HCT116 (cell line): ENCODE data around the gene AKAP11. TPM values are rescaled to one million over a fixed set of nuclear protein-coding genes. Genes with fewer than 3 reads are reported as not detected.
A peak's percentile ranks its signal among the peaks of the same experiment; 100 is the strongest.

Experiments
- ATAC-seq: fragments of 200-7000 bp; cut with Tn5 transposase; 2 replicates; pipeline ENCODE4 v1.9.1; 2020; ENCODE audit warnings: mild to moderate bottlenecking, moderate library complexity
- BruUV-seq: library from RNA; stranded (reverse); fragments of 400-500 nt; replicated peaks from 2 replicates; lab custom pipeline; 2021; lab: Mats Ljungman, UMichigan
- CTCF ChIA-PET: fragments of 300-600 bp; sonication (Branson Sonifier 250); formaldehyde crosslinking; loops from one replicate; lab custom pipeline; 2021; ENCODE audit warnings: antibody characterized with exemption; lab: Charles Lee
- POLR2A ChIA-PET: fragments of 300-600, 350-600 bp; sonication (Branson Sonifier 250); formaldehyde crosslinking; loops from one replicate; lab custom pipeline; 2021; ENCODE audit warnings: antibody characterized with exemption; lab: Charles Lee
- RAD21 ChIA-PET, 2 experiments: fragments of 300-600 bp; sonication (Branson Sonifier 250); formaldehyde crosslinking; loops; one replicate each; lab custom pipeline; 2023; ENCODE audit warnings: low total read pairs in 2 of 2; ENCODE audit not compliant: uncharacterized antibody in 2 of 2, unreplicated experiment in 2 of 2, low non-redundant PET in 1 of 2; lab: Charles Lee
- DNase-seq: peaks from one replicate; pipeline ENCODE4 v3.0.0-alpha.2; 2010; ENCODE audit warnings: low read depth, low spot score
- H2AFZ ChIP-seq: fragments of 200-600 bp; shearing (Covaris generic), sonication (generic); 2 replicates; pipeline ENCODE4 v1.6.1; 2017; ENCODE audit warnings: low read depth, mixed run types, mixed read lengths, antibody characterized with exemption, low read length; ENCODE audit not compliant: poor library complexity, severe bottlenecking
- H3K27ac ChIP-seq: 2 replicates; pipeline ENCODE4 v1.5.1; 2012; ENCODE audit warnings: low read depth, low read length
- H3K27me3 ChIP-seq: fragments of 200-600 bp; sonication (generic); 2 replicates; pipeline ENCODE4 v1.6.1; 2016; ENCODE audit warnings: mixed run types, low read length, mixed read lengths; ENCODE audit not compliant: insufficient read depth
- H3K36me3 ChIP-seq, 2 experiments: fragments of 200-500 bp in 1 of 2; fragments of 200-600 bp in 1 of 2; sonication (Bioruptor generic) in 1 of 2; sonication (generic) in 1 of 2; 2 replicates each; pipeline versions ENCODE4 v1.5.1 to v1.6.1; 2014 to 2016; ENCODE audit warnings: low read length in 2 of 2, inconsistent platforms in 1 of 2, mixed read lengths in 1 of 2, mixed run types in 1 of 2; ENCODE audit not compliant: insufficient read depth in 2 of 2, control insufficient read depth in 1 of 2
- H3K4me1 ChIP-seq, 2 experiments: fragments of 200-600 bp in 1 of 2; sonication (generic) in 1 of 2; 2 replicates each; pipeline versions ENCODE4 v1.5.1 to v1.6.1; 2012 to 2017; ENCODE audit warnings: low read length in 2 of 2, inconsistent platforms in 1 of 2, mild to moderate bottlenecking in 1 of 2, mixed read lengths in 1 of 2, mixed run types in 1 of 2, moderate library complexity in 1 of 2; ENCODE audit not compliant: insufficient read depth in 2 of 2, control insufficient read depth in 1 of 2
- H3K4me2 ChIP-seq: fragments of 200-600 bp; sonication (generic); 2 replicates; pipeline ENCODE4 v1.6.1; 2017; ENCODE audit warnings: mixed run types, low read length, mixed read lengths
- H3K4me3 ChIP-seq, 2 experiments: fragments of 200-600 bp in 1 of 2; sonication (generic) in 1 of 2; replicated peaks in 1 of 2; 2 replicates each; pipeline ENCODE4 v1.5.1; 2011 to 2016; ENCODE audit warnings: low read length in 2 of 2, control low read depth in 1 of 2, low read depth in 1 of 2, mild to moderate bottlenecking in 1 of 2, mixed read lengths in 1 of 2, mixed run types in 1 of 2
- H3K79me2 ChIP-seq: fragments of 200-600 bp; sonication (generic); 2 replicates; pipeline ENCODE4 v1.6.1; 2017; ENCODE audit warnings: mild to moderate bottlenecking, mixed run types, low read length, moderate library complexity, mixed read lengths; ENCODE audit not compliant: insufficient read depth
- H3K9ac ChIP-seq: fragments of 200-600 bp; sonication (generic); 2 replicates; pipeline ENCODE4 v1.6.1; 2016; ENCODE audit warnings: low read length, mixed read lengths
- H3K9me2 ChIP-seq: fragments of 200-600 bp; sonication (generic), shearing (Covaris generic); 2 replicates; pipeline ENCODE4 v1.6.1; 2017; ENCODE audit warnings: mixed run types, mild to moderate bottlenecking, moderate library complexity; ENCODE audit not compliant: insufficient read depth
- H3K9me3 ChIP-seq, 2 experiments: fragments of 200-500 bp in 1 of 2; fragments of 200-600 bp in 1 of 2; sonication (Bioruptor generic) in 1 of 2; sonication (generic) in 1 of 2; 2 replicates each; pipeline ENCODE4 v1.6.1; 2014 to 2017; ENCODE audit warnings: low read length in 2 of 2, mixed read lengths in 2 of 2, inconsistent platforms in 1 of 2, low read depth in 1 of 2, mild to moderate bottlenecking in 1 of 2, mixed run types in 1 of 2, moderate library complexity in 1 of 2; ENCODE audit not compliant: control insufficient read depth in 1 of 2, insufficient read depth in 1 of 2
- H4K20me1 ChIP-seq: fragments of 200-600 bp; sonication (generic), shearing (Covaris generic); 2 replicates; pipeline ENCODE4 v1.6.1; 2017; ENCODE audit warnings: mixed run types, mild to moderate bottlenecking, moderate library complexity; ENCODE audit not compliant: insufficient read depth
- CEBPB ChIP-seq: IDR thresholded peaks from 2 replicates; pipeline ENCODE4 v1.6.1; 2012; ENCODE audit warnings: low read depth
- EZH2 ChIP-seq: fragments of 200-600 bp; sonication (generic); IDR thresholded peaks from 2 replicates; pipeline ENCODE4 v1.6.1; 2017; ENCODE audit warnings: antibody characterized with exemption, mixed run types
- EZH2phosphoT487 ChIP-seq: fragments of 200-600 bp; IDR thresholded peaks from 2 replicates; pipeline ENCODE4 v1.6.1; 2018; ENCODE audit warnings: antibody characterized with exemption, borderline replicate concordance
- POLR2A ChIP-seq: IDR thresholded peaks from 2 replicates; pipeline ENCODE4 v1.7.0; 2011; ENCODE audit warnings: borderline replicate concordance; ENCODE audit not compliant: insufficient read depth, insufficient read length; ENCODE audit errors: extremely low read depth
- SIN3A ChIP-seq: IDR thresholded peaks from 2 replicates; pipeline ENCODE4 v1.6.1; 2012; ENCODE audit warnings: low read depth
- SP1 ChIP-seq: IDR thresholded peaks from 2 replicates; pipeline ENCODE4 v1.6.1; 2012; ENCODE audit warnings: low read depth
- TCF7L2 ChIP-seq: IDR thresholded peaks from 2 replicates; pipeline ENCODE4 v1.7.0; 2011; ENCODE audit warnings: borderline replicate concordance, inconsistent platforms; ENCODE audit not compliant: insufficient read depth, insufficient read length; ENCODE audit errors: extremely low read depth
- intact Hi-C: fragments of 100-400 bp; cut with micrococcal nuclease; formaldehyde crosslinking; loops from 2 replicates; pipeline ENCODE4 v1.10.0; 2022
- total RNA-seq: library from RNA; stranded (reverse); gene quantifications from one replicate; pipeline ENCODE4 v1.2.1, GENCODE V29; 2021; ENCODE audit not compliant: unreplicated experiment
- TF ChIP-seq, protein P1 (sequence below): IDR thresholded peaks from 2 replicates; pipeline ENCODE4 v1.6.1; 2011; ENCODE audit warnings: mild to moderate bottlenecking, low read length, moderate library complexity; ENCODE audit not compliant: insufficient replicate concordance; ENCODE audit errors: extremely low read depth

Gene AKAP11
- total RNA-seq, 1 experiment from 2014 or later: 21.7 TPM

GRCh38 chr13:42255886-42256285 lies 16.1 kb upstream of the AKAP11 start (continued):
- TF ChIP-seq, protein P1, sequence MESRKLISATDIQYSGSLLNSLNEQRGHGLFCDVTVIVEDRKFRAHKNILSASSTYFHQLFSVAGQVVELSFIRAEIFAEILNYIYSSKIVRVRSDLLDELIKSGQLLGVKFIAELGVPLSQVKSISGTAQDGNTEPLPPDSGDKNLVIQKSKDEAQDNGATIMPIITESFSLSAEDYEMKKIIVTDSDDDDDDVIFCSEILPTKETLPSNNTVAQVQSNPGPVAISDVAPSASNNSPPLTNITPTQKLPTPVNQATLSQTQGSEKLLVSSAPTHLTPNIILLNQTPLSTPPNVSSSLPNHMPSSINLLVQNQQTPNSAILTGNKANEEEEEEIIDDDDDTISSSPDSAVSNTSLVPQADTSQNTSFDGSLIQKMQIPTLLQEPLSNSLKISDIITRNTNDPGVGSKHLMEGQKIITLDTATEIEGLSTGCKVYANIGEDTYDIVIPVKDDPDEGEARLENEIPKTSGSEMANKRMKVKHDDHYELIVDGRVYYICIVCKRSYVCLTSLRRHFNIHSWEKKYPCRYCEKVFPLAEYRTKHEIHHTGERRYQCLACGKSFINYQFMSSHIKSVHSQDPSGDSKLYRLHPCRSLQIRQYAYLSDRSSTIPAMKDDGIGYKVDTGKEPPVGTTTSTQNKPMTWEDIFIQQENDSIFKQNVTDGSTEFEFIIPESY: no peak
- TF ChIP-seq, all 23 proteins: peak for 0

DNA sequence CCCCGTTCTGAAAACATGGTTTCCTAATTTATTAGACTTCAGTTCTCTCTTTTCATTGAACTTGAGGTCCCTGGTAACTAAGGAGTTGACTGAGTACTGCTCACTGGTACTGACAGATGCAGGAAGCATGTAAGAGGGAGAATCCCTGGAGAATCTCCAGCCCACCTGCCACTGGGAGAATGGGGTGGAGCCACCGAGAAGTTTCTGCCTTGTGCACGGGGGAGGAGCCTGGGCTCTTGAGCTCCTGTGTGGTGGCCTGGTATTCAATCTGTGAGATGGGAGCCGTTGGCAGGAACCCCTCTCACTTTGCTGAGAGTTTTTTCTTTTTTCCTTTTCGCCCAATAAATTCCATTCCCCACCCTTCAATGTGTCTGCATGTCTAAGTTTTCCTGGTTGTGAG lies 13.2 kb upstream of the AKAP11 start:
- ChIA-PET POLR2A (no interaction called here), RAD21 (no interaction called here), CTCF (no interaction called here)
- intact Hi-C loops: no loop called here
- no peak overlapping the region for H3K9ac ChIP-seq
- no peak overlapping the region for H2AFZ ChIP-seq
- no peaks in the 10 kb centered on the region for H3K9me2 ChIP-seq
- no peak overlapping the region for H3K4me2 ChIP-seq
- no peaks in the 10 kb centered on the region for H3K27me3 ChIP-seq
- peak; percentile 58; the same call in 1 of the 2 replicates for ATAC-seq
- no peaks in the 10 kb centered on the region for H3K4me1 ChIP-seq
- no peaks in the 10 kb centered on the region for H3K36me3 ChIP-seq
- H3K79me2 ChIP-seq: no peaks in the 10 kb centered on the region
- no peaks in the 10 kb centered on the region for H4K20me1 ChIP-seq
- H3K27ac ChIP-seq: no peak overlapping the region
- no peaks in the 10 kb centered on the region for H3K9me3 ChIP-seq
- BruUV-seq: no TSS peak
- TF ChIP-seq EZH2phosphoT487: no peak
- no peak for TF ChIP-seq TCF7L2
- TF ChIP-seq CEBPB: no peak
- TF ChIP-seq EZH2: no peak
- TF ChIP-seq SP1: no peak
- TF ChIP-seq POLR2A: no peak
- TF ChIP-seq SIN3A: no peak
- DNase-seq: no peak
- no peak overlapping the region for H3K4me3 ChIP-seq
